NCI-H1092 treated with DMSO at 0.1 percent for 48 hours (cell line): ENCODE measurements around the gene HNRNPU.
A peak's percentile ranks its signal among the peaks of the same experiment; 100 is the strongest.

Experiments
- DNase-seq: peaks from one replicate; lab custom pipeline; 2025; lab: John Stamatoyannopoulos, UW

HNRNPU gene

DNA sequence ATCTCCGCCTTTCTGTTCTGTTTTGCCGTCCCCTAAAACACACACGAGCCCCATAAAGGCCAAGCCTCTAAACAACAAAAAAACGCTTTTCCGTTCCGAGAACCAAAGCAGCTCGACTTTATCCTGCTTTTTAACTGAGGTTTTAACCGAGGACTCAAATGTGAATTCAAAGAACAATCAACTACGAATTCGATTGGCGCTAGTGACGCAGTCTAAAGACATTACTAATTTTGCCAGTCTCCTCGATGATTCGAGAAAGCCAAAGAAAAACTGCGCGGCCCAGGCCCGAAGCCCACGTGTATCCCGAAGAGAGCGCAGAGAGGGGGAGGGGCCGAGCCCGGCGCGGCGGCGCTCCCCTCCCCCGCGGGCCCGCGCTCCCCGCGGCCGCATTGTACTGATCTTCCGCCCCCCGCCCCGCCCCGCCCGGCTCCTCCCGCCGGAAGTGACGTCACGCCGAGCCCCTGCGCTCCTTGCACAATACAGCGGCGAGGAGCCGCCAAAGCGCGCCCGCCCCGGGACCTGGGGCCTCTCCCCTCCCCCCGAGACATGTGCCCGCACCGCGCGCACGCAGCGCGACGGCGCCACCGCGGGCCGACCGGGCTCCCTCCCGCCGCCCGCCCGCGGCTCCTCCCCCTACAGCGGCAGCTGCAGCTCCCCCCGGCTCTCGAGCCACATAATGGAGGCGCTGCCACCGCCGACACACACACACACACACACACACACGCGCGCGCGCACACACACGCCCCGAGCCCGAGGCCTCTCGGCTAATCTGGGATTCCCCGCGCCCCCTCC, 1.4 kb downstream of the HNRNPU start:
- DNase-seq, result peak; percentile 96

DNA sequence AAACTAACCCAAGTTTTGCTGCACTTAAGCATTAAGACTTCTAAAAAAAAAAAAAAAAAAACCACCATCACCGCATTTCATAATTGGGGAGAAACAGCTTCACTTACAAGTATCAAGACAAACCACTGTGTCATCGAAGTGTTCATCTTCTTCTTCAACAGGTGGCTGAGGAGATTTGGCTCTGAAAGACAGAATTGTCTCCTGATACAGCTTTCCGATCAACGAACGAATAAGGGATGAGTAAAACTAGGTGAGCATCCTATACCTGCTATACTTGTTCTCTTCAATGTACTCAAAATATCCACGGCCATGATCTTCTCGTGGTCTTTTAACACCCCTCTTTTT, 2.0 kb downstream of the HNRNPU start:
- no peak for DNase-seq

DNA sequence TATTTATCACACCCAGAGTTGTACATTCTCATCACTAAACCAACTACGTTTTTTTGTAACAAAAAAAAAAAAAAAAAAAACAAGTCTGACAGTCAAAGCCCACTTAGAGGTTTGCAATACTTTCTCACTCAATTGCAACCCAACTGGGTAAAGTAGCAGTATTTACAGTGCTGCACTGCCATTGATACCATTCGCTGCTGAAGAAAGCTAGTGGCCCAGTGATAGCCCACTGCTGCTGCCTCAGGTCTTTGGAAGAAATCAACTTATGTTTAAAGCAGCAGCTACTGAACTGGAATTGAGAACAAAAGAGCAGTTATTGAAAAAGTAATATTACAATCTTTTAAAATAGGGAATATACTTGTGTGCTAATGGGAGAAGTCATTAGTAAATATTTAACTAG, 2.7 kb downstream of the HNRNPU start:
- no peak for DNase-seq

DNA sequence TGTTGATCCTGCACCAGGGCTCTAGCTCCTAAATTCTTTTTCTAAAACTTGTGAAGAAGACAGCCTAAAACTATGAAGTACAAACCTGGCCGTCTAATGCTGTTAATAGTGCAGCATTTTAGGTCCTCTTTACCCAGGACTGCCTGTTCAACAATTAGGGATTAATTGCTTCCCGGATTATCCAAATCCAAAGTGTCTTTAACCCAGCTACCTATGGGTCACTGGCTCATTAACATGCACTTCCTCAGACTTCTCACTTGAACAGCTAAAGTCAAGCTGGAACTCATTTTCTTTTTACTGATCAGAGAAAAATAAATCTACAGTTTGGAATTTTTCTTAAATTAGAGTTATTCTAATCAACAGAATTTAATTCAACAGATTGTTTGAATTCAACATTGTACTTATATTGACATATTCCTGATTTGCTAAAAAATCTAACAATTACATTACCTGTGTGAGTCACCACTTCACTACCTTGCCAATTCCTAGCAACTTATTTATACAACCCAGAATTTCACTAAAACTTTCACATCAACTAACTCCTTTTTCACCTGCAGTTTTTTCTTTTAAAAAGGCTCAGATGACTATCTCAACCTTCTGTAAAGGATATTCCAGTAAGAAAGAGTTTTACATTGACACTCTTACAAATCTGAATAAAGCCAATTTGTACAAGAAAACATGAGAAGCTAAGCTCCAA, 3.3 kb downstream of the HNRNPU start:
- DNase-seq, result no peak

DNA sequence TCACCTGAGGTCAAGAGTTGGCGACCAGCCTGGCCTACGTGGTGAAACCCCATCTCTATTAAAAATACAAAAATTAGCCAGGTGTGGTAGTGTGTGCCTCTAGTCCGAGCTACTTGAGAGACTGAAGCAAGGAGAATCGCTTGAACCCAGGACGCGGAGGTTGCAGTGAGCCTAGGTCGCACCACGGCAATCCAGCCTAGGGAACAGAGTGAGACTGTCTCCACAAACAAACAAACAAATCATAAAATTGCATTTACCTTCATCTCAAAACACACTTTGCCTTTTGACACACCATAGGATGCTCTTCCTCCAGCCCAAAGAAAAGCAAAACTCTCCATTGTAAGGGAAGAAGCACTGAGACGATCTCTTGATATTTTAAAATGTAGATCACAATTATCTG, 4.3 kb downstream of the HNRNPU start:
- no peak for DNase-seq

DNA sequence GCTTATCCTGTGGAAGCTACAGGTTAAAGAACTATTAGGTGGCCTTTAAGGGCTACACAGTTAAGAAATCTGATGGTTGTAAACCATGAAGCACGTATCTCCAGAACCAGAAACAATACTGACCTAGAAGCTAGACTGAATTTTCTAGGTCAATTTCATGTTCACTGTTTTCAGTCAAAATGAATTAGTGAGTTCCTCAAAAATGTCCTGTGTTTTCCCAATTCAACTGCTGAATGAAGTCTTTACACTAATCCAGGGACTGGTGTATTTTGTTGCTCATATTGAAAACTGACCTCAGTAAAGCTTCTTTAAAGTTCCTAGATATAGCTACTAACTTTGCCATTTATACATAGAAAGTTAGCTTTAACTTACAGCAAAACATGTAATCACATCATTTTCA, 6.0 kb downstream of the HNRNPU start:
- DNase-seq, result no peak

DNA sequence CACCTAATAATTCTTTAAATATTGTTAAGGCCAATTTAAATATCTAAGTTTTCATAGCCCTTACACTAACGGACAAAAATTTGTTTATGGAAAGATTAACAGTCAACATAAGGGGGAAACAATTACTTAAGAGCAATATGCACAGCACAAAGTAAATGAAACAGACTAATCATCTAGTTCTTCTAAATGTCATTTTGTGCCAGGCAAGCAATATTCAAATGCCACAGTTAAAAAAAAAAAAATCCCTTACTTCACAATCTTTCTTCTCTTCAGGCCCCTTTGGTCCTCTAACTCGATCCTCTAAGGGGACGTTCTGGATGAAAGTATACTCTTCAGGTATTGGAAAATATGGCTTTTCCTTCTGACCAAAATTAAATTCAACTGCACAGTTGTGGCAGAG, 6.6 kb downstream of the HNRNPU start:
- no peak for DNase-seq

DNA sequence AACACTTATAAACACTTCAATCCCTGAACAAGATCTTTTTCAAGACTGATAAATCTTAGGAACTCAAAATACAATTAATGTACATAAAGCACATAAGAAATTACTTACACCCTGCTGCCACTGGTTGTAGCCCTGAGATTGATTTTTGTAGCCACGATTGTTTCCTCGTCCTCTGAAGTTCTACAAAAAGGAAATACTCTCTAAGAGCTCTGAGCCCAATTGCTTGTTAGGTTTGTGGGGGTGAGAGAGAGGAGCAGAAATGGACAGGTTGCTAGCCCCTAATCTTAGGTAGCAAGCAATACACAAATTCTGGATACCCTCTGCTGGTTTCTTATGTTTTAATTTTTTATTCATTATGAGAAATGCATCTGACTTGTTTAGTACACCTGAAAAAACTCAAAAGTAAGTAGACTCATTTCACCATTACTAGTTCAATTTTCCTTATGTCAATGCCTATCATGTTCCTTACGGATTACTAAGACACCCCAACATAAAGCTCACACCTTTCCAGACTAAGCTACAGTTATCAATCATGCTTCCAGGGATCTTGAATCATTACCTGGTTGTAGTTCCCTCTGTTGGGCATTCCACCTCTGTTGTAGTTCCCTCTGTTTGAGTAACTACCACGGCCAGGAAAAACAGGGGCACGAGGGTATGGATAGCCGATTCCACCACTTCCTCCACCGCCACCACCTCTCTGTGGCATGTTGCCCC, 9.3 kb downstream of the HNRNPU start:
- no peak for DNase-seq

DNA sequence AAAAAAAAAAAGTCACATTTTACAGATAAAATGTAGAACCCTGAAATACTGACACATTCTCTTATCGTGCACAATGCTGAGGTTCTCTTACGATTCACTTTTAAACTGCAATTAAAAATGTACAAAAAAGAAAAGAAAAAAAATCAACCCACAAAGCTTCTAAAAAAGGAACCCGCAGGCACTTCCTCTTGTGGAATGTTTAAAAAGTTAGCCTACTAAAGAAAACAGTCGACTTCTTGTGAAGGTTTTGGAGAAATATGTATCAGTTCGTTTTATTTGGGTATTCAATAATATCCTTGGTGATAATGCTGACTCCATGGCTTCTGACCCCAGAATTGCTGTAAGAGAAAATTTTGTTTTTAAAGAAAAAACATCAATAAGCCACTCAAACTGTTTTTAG, 10.2 kb downstream of the HNRNPU start:
- no peak for DNase-seq

DNA sequence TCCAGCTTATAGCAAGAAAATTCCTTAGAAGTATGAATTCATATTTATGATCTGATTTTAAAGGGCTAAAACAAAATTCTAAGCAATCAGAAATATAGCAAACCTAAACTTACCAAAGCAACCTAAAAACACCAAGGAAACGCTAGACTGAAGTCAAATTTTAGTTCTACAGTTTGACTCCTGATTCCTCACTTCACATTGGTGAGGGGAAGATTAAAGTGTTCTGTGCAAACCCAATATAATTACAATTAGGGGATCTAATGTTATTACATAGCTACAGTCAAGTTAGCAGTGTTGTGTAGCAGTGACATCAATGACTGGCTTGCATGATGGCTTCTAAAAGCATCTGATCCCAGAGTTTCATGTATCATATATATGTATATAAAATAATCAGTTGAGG, 11.6 kb downstream of the HNRNPU start:
- no peak for DNase-seq

DNA sequence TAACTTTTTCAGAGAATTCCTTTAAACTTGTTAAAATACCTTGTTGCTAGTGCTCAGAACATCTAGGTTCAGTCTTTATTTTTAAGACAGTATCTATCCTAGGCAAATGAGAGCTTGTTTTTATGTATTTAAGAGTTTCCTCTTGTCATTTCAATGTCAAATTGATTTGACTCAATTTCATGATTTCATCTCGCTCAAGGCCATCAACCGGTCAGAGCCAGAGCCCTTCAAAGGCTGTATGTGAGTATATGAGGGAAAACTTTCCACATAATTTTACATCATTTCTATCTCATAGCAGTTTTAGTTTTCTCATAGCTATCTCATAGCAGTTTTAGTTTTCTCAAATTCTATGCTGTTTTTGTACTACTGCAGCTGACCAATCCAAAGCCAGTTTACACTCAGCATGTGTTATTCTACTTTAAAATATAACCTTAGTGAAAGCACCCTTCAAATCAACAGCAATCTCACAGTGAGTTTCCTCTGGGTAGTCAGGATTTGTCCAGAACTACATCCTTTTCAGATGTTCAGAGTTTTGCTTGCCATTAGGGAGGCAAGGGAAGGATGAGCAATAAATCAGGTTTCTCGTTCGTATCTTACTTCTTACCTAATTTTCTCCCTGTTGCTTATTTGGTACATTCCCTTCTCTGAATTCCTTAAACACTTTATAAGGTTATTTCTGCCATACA, 12.7 kb downstream of the HNRNPU start:
- no peak for DNase-seq

DNA sequence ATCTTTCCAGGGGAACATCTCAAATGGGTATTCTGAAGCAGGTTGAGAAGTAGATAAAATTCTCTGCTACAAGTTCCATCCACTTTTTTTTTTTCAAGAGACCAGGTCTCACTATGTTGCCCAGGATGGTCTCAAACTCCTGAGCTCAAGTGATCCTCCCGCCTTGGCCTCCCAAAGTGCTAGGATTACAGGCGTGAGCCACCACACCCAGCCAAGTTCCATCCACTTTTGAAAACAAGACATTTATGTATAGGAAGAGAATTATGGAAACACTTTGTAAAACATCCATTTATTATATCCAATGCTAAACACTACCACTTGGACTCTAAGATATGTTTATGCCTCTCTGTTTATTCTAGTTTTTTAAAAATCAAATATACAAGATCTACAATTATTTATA, 13.4 kb downstream of the HNRNPU start:
- DNase-seq, result no peak

DNA sequence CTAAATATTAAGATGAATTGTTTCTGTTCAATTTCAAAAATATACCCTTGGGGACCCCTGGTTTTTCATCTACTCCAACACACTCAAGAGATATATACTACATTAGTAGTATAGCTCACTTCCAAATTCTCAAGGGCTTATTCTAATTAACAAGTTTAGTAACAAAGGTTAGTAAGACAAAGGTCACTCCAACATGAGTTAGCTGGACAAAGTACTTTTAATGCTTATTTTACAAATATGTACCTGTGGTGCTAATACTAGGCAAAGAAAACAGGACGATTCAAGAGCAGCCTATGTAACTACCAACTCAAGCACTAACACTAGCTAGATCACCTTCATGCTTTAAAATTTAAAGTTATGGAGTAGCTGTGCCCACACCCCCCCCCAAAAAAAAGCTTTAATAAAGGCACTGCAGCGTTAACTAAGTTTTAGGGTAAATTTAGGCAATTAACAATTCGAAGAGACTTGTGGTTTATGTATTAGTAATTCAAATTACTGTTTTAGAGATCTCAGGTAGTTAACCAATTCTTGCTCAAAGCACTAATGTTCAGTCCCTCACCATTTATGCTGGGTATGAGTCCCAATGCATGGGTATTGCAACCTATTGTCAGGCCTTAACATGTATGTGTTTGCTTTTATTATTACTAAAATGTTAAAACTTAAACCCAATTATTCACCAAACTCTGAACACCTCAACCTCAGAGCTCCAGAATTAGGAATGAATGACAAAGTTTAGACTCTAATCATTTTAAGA, 14.1 kb downstream of the HNRNPU start:
- DNase-seq, result no peak

DNA sequence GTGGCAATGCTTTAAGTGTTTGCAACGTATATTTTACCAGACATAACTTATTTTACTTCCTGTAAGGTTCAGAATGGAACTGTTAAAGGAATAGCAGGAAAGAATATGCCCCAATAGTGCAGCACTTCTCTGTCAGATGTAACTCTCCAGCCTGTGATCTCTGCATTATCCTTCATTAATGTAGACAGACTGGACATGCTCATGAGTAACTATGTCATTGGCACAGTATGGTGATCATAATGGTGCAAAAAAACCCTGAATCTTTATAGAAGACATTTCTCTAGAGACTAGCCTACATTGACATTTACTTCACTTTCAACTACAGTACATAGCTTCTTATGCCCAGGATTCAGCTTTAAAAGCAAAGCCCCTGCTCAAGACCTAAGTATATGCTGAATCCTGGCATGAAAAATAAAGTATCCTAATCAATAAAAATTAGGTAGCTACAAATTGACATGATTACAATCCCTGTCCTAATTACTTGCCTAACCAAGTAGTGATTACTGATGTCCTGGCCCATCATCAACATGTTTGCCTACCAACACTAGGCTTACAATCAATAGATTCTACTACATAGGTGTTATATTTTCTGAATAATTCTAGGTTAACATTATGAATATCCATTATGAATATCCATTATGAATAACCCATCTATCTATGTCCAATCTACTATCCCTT, 15.0 kb downstream of the HNRNPU start:
- DNase-seq, result no peak

DNA sequence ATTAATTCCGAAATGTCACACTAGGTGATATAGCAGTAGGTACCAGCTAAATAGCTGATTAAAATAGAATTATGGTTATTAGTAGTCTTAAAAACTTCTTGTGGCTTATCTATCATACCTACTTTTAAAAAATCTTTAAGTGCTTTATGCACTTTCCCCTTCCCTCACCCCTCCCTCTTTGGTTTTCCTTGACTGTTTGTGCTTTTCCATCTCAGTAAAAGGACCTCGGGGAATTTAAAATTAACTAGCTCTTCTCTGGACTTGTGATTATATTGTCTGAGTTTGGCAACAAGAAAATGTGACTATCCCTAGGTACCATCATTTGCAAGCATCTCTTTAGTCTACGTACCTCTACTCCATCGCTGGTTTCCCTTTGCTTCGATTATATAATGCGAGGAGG, 17.7 kb downstream of the HNRNPU start:
- no peak for DNase-seq

DNA sequence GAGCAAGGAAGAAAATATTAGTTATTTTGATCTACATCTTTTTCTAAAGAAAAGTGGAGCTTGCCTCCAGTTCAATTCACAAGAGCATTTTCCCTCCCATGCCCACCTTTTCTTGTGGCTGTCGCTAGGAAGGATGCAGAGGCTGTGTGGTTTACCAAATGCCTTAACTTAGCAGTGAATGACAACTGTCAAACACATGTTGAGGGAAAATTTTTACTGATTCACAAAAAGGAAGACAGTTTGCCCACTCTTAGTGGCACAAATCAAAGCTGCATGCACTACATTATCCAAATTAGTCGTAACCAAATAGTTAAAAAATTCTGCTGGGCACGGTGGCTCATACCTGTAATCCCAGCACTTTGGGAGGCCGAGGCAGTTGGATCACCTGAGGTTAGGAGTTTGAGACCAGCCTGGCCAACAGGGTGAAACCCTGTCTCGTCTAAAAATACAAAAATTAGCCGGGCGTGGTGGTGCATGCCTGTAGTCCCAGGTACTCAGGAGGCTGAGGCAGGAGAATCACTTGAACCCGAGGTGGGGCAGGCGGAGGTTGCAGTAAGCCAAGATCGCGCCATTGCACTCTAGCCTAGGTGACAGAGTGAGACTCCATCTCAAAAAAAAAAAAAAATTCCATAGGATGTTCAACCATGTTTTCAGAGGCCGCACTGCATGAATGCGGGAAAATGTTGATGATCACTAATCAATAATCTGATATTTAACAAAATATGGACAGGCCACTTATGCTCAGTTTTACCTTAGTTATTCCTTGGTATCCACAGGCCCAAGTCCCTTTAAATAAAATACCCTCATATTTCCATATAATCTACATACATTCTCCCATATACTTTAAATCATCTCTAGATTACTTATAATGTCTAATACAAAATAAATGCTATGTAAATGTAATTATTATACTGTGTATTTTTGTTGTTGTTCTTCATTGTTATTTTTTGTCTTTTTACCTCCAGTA, 19.9 kb downstream of the HNRNPU start:
- DNase-seq, result no peak

DNA sequence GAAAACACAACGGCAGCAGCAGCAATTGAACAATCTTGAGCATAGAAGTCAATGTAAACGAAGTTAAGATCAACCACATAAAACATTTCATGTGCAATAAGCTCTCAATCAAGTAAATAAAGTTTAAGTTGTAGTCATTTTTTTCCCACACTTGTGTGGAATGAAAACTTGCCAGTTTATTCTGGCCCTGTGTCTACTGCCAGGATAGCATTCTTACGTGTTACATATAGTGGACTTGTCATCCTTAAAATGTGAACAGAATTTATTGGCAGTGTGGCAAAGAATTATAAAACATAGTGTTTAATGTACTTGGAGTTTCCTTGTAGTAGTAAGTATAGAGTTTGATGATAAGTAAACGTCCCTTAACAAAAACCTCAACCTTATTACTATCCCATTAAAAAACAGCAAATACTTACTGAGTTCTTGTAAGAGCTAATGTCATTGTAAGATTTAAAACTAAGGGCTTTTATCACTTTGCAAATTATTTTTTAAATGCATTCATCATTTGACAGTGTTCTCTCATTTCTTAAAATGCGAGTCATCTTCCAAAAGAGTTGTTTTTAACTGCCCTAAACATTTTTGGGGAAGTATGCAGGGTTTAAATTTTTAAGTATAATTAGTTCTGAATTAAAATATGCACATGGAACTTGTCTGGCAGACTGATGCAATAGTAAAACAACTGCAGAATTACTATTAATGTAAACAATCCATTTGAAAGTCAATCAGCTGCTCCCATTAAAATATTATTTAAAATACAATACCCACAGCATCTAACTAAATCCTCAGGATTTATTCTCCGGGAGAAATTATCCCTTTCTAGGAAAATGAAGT, 21.0 kb downstream of the HNRNPU start:
- no peak for DNase-seq

DNA sequence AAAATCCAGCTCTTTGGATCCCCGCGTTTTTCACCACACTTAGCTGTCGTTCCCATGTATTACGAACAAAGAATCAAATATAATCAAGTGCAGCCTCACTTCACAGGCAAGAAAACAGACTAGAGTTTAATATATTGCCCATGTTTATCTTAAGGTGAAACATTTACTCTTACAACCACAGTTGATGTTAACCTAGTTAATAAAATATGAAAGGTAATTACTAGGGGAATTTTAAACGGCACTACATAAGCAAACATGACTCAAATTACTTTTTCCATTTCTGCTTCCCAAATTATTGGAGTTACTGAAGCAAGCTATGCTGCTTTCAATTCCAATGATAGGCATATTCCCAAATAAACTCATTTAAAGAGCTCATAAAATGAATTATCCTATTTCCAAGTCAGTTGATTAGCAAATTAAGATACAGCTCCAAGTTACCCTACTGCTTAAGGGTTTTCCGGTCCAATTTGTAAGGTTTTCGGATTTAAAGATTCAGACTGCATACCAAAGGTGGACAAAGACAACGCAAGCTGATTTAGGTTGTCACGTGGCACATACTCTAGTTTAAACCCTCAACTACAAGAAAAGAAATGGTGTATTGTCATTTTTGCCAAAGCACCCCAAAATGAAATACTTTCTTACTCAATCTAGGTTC, 22.9 kb downstream of the HNRNPU start:
- DNase-seq, result no peak
